Gastrocnemius medialis (tissue), 4 donors: ENCODE measurements around the gene NDUFAF4. TPM values are rescaled to one million over a fixed set of nuclear protein-coding genes. Genes with fewer than 3 reads are reported as not detected.

Source experiments
- ATAC-seq, 2 donors: fragments of 150-250 bp; one replicate each; pipeline ENCODE4 v1.9.1; 2016
- DNase-seq, 2 donors: peaks; one replicate each; pipeline ENCODE4 v3.0.0-alpha.2; 2019
- H3K27ac ChIP-seq, 4 donors: fragments of 200-600 bp; sonication (generic); 1 replicate in 1 of 4; 2 replicates in 3 of 4; pipeline ENCODE4 v1.5.1; 2016 to 2018; ENCODE audit warnings: mild to moderate bottlenecking in 2 of 4, moderate library complexity in 1 of 4
- H3K27me3 ChIP-seq, 3 donors: fragments of 200-600 bp; sonication (generic) in 2 of 3; 1 replicate in 1 of 3; 2 replicates in 2 of 3; pipeline versions ENCODE4 v1.5.1 to v1.6.0; 2016 to 2019; ENCODE audit warnings: mild to moderate bottlenecking in 1 of 3, moderate library complexity in 1 of 3
- H3K36me3 ChIP-seq, 2 donors: fragments of 200-600 bp; sonication (generic) in 1 of 2; one replicate each; pipeline ENCODE4 v1.5.1; 2017 to 2018
- H3K4me1 ChIP-seq, 2 donors: fragments of 200-600 bp; sonication (generic) in 1 of 2; one replicate each; pipeline ENCODE4 v1.5.1; 2016 to 2017; ENCODE audit warnings: mild to moderate bottlenecking in 2 of 2
- H3K4me3 ChIP-seq, 4 donors: fragments of 200-600 bp; sonication (generic) in 3 of 4; 1 replicate in 1 of 4; 2 replicates in 3 of 4; pipeline ENCODE4 v1.5.1; 2016 to 2019; ENCODE audit warnings: mild to moderate bottlenecking in 2 of 4
- H3K9me3 ChIP-seq, 3 donors: fragments of 200-600 bp; sonication (generic) in 2 of 3; 1 replicate in 1 of 3; 2 replicates in 2 of 3; pipeline ENCODE4 v1.5.1; 2016 to 2019
- POLR2A ChIP-seq, 2 donors: fragments of 450-650 bp; IDR thresholded peaks; one replicate each; pipeline ENCODE4 v1.6.1; 2017; ENCODE audit warnings: antibody characterized with exemption in 2 of 2, mild to moderate bottlenecking in 2 of 2, moderate library complexity in 2 of 2
- in situ Hi-C, 4 donors: fragments of 200-750 bp; cut with MboI; loops; one replicate each; pipeline versions ENCODE4 v1.15.0 to v1.8.0; 2017; ENCODE audit warnings: low sequenced_read_pairs in 4 of 4
- intact Hi-C: fragments of 100-400 bp; cut with DNase I; formaldehyde crosslinking; loops from one replicate; pipeline ENCODE4 v1.15.1; 2023; ENCODE audit warnings: low total_unique reads
- total RNA-seq, 4 donors: library from RNA; depleted of rRNA; stranded (reverse); fragments of >200 nt; gene quantifications; one replicate each; pipeline versions ENCODE4 v1.1.0 to v1.2.3, GENCODE V29; 2016
- TF ChIP-seq, protein P1 (sequence below), 5 experiments: fragments of 450-650 bp in 3 of 5; fragments of 200-600 bp in 2 of 5; sonication (generic) in 2 of 5; IDR thresholded peaks in 4 of 5; conservative IDR thresholded peaks in 1 of 5; 1 replicate in 4 of 5; 2 replicates in 1 of 5; pipeline ENCODE4 v1.5.1; 2016 to 2019; ENCODE audit warnings: antibody characterized with exemption in 5 of 5, mild to moderate bottlenecking in 3 of 5, moderate library complexity in 3 of 5

Gene NDUFAF4
- 10 to 100 TPM; 31.3 to 63.9 (median 45.8) TPM for total RNA-seq

GRCh38 chr6:96897396-96898240 lies at the start of gene NDUFAF4:
TSS of gene NDUFAF4 (minus strand) at chr6:96897891. CDS start at chr6:96897801, 90 bp downstream.
- peaks cover 0 to 38% of the 10 kb centered on the region in 2 donors for H3K36me3 ChIP-seq
- peak; percentile 95 to 96 for DNase-seq
- H3K4me3 ChIP-seq: peak within 1 kb of the TSS; percentile 83 to 98 (median 91)
- ATAC-seq: peak; percentile 92 to 95
- peaks cover 31 to 33% of the 10 kb centered on the region in 2 donors for H3K4me1 ChIP-seq
- TF ChIP-seq, protein P1, sequence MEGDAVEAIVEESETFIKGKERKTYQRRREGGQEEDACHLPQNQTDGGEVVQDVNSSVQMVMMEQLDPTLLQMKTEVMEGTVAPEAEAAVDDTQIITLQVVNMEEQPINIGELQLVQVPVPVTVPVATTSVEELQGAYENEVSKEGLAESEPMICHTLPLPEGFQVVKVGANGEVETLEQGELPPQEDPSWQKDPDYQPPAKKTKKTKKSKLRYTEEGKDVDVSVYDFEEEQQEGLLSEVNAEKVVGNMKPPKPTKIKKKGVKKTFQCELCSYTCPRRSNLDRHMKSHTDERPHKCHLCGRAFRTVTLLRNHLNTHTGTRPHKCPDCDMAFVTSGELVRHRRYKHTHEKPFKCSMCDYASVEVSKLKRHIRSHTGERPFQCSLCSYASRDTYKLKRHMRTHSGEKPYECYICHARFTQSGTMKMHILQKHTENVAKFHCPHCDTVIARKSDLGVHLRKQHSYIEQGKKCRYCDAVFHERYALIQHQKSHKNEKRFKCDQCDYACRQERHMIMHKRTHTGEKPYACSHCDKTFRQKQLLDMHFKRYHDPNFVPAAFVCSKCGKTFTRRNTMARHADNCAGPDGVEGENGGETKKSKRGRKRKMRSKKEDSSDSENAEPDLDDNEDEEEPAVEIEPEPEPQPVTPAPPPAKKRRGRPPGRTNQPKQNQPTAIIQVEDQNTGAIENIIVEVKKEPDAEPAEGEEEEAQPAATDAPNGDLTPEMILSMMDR (IDR thresholded peaks at IDR 0.05 in 4 of 5, conservative IDR thresholded peaks at IDR 0.05 in 1 of 5): peak; percentile 93 to 98 (median 95)
- peak; percentile 76 to 85 for TF ChIP-seq POLR2A (IDR thresholded peaks at IDR 0.05)
- no peaks in the 10 kb centered on the region for H3K9me3 ChIP-seq
- intact Hi-C loops (loop anchor here (1.0 to 5.0 kb wide), 5 partner anchors 27 to 497 kb away; partner anchors contain the start of genes KLHL32, MMS22L and UFL1), in situ Hi-C loops (loop anchor here in 3 of 4 donors (10.0 to 25.0 kb wide), 2 partner anchors 360 to 373 kb away; partner anchors contain the start of gene UFL1 (in 1 of the 3))
- no peaks in the 10 kb centered on the region for H3K27me3 ChIP-seq
- peak within 1 kb of the TSS; percentile 92 to 97 (median 96) for H3K27ac ChIP-seq

- no peaks in the 10 kb centered on the region for H3K27me3 ChIP-seq
- no peak overlapping the region for H3K4me3 ChIP-seq
- intact Hi-C loops: no loop called here
- H3K9me3 ChIP-seq: no peaks in the 10 kb centered on the region
- DNase-seq: no peak
- in situ Hi-C loops: no loop called here
- H3K36me3 ChIP-seq: no peaks in the 10 kb centered on the region
- ATAC-seq: no peak
- H3K27ac ChIP-seq: no peak overlapping the region
- no peaks in the 10 kb centered on the region for H3K4me1 ChIP-seq
- TF ChIP-seq, protein P1 (IDR thresholded peaks at IDR 0.05 in 4 of 5, conservative IDR thresholded peaks at IDR 0.05 in 1 of 5): no peak
- TF ChIP-seq POLR2A (IDR thresholded peaks at IDR 0.05): no peak
These were observed 49.4 kb upstream of the NDUFAF4 start for GRCh38 chr6:96947055-96947454.

- Histone ChIP-seq H3K4me3 (no peak overlapping the region), H3K27me3 (no peaks in the 10 kb centered on the region), H3K9me3 (no peaks in the 10 kb centered on the region), H3K36me3 (no peaks in the 10 kb centered on the region), H3K27ac (no peak overlapping the region), H3K4me1 (no peaks in the 10 kb centered on the region)
- DNase-seq (no peak), ATAC-seq (no peak)
- in situ Hi-C loops: no loop called here
- TF ChIP-seq, protein P1 (IDR thresholded peaks at IDR 0.05 in 4 of 5, conservative IDR thresholded peaks at IDR 0.05 in 1 of 5): no peak
- TF ChIP-seq POLR2A (IDR thresholded peaks at IDR 0.05): no peak
- intact Hi-C loops: no loop called here
These were observed 46.0 kb upstream of the NDUFAF4 start for GRCh38 chr6:96943555-96944215.

GRCh38 chr6:96942676-96943075 lies 45.0 kb upstream of the NDUFAF4 start:
- no peak for DNase-seq
- TF ChIP-seq, protein P1 (IDR thresholded peaks at IDR 0.05 in 4 of 5, conservative IDR thresholded peaks at IDR 0.05 in 1 of 5): no peak
- no peak for TF ChIP-seq POLR2A (IDR thresholded peaks at IDR 0.05)
- intact Hi-C loops: no loop called here

More at GRCh38 chr6:96942676-96943075, 45.0 kb upstream of the NDUFAF4 start:
- Histone ChIP-seq H3K27me3 (no peaks in the 10 kb centered on the region), H3K9me3 (no peaks in the 10 kb centered on the region), H3K36me3 (no peaks in the 10 kb centered on the region), H3K4me3 (no peak overlapping the region), H3K4me1 (no peaks in the 10 kb centered on the region), H3K27ac (no peak overlapping the region)
- in situ Hi-C loops: no loop called here
- ATAC-seq: no peak
